NCI-H510A treated with DMSO at 0.1 percent for 48 hours (cell line): ENCODE measurements around the gene DHX36.

Source experiments
- DNase-seq: peaks from one replicate; lab custom pipeline; 2025; lab: John Stamatoyannopoulos, UW

Gene DHX36

GRCh38 chr3:154323891-154324738 is at the start of gene DHX36:
Gene DHX36, minus strand, starts transcription at chr3:154324487. Its CDS starts 71 bp downstream, at chr3:154324416.
- DNase-seq = peak; percentile 82

DNA sequence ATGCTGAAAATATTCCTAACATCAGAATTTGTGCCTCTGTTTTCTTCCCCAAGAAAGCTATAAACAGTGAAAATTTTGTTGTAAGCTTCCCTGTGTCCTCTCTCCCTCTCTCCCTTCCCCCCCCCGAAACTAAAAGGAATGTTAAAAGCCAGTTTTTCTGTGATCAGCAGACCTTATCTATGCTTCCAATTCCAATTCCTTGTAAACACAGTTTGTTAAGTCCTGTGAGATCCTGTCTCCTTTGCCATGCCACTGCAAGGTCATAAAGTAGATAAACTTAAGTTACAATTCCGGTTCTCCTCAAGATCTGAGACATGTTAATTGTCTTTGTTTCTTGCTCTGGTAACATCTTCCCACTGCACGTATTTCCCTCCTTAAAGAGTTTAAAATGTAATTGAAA is 42.9 kb upstream of the DHX36 start:
- DNase-seq = no peak

DNA sequence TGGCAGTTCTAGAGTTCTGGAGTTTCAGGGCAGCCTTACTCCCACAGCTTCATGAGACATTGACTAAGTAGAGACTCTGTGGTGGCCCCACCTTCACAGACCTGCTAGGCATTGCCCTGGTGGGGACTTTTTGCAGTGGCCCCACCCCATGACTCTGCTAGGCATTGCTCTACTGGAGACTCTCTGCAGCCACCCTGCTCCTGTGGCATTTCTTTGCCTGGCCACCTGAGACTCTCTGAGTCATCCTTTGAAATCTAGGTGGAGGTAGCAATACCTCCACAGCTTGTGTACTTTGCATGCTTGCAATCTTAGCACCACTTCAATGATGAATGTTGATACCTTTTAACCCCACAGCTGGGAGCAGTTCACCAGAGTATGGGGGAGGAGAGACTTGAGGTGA is 40.6 kb upstream of the DHX36 start:
- no peak for DNase-seq

GRCh38 chr3:154361099-154361498 is 36.8 kb upstream of the DHX36 start:
- no peak for DNase-seq

DNA sequence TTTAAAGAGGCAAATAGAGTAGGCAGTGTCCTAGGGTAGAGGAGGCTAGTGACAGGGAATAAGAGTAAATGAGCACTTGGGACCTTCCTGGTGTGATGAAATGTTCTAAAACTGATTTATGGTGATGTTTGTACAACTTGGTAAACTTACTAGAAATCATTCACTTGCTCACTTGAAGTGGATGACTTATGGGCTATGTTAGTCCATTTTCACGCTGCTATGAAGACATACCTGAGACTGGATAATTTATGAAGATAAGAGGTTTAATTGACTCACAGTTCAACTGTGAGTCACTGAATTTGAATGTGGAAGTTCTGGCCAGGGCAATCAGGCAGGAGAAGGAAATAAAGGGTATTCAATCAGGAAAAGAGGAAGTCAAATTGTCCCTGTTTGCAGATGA is 31.7 kb upstream of the DHX36 start:
- no peak for DNase-seq

DNA sequence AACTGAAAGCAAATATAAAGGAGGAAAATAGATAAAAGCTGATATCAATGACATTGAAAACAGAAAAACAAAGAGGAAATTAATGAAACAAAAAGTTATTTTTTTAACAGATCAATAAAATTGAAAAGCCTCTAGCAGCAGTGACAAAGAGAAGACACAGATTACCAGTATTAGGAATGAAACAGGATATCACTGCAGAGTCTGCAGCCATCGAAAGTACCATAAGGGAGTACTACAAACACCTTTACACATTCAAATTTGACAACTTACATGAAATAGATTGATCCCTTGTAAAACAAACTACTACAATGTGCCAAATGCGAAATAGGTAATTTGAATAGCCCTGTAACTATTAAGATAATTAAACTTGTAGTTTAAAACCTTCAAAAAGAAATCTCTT is 24.9 kb upstream of the DHX36 start:
- no peak for DNase-seq

DNA sequence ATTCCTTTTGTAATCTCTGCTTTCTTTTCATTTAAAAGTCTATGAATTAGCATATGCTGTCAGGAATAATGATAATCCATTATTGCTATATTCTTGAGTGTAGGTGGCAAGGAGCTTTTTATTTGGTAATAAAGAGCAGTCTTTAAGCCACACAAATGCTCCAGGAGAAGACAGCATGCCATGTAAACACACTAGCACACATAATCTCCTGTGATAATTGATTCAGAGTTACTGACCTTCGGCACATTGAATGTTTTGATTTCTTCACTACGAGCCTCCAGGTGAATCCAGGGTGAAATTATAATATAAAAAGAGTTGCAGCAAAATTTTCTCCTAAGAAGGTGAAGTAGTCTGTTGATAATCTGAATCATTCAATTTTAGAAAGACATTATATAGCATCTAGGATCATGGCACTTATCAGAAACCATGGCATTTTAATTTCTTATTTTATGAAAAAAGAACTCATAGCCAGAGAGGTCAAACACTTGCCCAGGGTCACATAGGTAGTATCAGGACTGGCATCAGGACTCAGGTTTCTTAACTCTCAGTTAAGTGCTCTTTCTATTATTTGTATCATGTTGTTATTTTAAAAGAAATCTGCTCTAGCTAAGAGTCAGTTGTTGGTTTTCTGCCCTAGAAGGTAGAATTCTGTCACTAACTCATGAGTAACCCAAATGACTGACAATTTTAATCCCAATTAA is 21.3 kb upstream of the DHX36 start:
- no peak for DNase-seq

DNA sequence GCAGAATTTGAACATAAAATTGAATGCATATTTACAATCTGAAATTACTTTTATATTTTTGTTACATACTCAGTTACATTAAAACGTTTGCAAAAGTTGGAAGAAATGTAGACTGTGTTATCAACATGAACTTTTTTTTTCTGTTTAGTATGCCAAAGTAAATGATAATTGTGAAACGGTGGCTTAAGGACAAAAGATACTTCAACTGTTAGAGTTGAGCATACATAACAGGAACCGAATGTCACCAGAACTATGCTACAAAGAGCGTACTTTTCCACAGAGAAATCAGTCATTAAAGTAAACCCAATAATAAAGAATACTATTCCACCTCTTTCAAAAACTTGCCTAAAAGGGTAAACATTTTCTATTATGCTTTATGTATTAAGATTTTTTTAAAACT is 14.3 kb upstream of the DHX36 start:
- DNase-seq = no peak

DNA sequence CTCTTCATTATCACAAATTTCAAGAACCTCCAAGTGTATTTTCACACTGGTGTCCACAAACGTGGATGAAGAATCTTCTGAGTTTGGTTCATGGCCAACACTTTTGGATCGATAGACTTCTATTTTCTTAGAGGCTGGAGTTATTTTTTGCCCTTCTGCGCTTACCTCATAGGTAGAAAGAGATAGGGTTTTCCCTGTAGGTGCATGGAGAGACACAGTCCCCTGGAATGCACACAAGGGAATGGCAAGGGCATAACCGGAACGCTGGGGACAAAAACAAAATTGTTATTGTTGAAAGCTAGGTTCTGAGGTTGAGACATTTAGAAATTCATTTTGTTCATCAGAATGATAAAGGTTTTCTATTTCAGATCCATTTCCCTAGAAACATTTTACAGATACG is 13.7 kb upstream of the DHX36 start:
- no peak for DNase-seq

DNA sequence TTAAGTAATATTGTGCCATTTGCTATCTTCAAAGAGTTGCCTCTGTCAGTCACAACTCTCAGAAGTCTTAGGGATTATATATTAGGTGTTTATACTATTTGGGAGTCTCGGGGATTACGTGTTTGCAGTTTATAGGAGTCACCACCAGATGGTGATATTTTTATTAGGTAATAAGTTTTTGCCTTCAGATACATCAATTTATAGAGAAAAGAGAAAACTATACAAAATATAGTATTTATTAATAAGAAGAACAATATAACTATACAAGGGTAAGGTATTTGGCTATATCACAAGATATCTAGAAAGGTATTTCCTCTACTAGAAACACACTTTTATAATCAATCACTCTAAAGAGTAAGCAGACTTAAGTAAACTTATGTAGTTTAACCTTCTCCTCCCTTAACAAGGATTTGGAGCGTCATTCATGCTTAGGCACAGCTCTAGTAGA is 10.7 kb upstream of the DHX36 start:
- peak; percentile 41 for DNase-seq

DNA sequence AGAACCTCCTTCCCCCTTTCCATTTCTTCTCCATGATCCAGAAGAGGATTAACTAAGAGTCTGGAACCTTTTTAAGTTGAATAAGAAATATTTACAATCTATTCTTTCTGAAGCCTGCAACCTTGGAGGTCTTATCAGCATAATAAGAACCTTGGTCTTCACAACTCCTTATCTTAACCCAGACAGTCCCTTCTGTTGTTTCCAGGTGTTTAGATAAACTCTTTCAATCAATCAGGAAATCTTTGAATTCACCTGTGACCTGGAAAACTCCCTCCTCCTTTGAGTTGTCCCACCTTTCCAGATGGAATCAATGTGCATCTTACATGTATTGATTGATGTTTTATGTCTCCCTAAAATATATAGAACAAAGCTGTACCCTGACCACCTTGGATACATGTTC is 3.6 kb upstream of the DHX36 start:
- no peak for DNase-seq

- no peak for DNase-seq
These were observed 632 bp upstream of the DHX36 start for GRCh38 chr3:154324919-154325318.

- DNase-seq = no peak
These were observed 7.1 kb downstream of the DHX36 start for GRCh38 chr3:154316974-154317767.

- DNase-seq = no peak
These were observed 10.1 kb downstream of the DHX36 start for GRCh38 chr3:154314152-154314551.

DNA sequence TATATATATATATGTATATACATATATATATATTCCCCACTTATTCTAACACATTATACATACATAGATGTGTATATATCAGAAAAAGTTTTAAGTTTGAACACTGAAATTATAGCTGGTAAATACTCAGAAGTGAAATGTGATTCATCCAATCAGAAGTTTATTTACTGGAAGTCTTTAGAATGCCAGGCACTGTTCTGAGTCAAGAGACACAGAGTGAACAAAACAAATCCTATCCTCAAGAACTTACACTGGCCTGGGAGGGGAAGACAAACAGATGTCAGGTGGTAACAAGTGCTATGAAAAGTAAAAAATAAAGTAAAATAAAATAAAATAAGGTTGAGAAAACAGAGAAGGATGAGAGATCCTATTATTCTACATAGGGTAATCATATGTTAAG is 13.4 kb downstream of the DHX36 start:
- no peak for DNase-seq

- DNase-seq = no peak
These were observed 16.9 kb downstream of the DHX36 start for GRCh38 chr3:154307363-154307762.

DNA sequence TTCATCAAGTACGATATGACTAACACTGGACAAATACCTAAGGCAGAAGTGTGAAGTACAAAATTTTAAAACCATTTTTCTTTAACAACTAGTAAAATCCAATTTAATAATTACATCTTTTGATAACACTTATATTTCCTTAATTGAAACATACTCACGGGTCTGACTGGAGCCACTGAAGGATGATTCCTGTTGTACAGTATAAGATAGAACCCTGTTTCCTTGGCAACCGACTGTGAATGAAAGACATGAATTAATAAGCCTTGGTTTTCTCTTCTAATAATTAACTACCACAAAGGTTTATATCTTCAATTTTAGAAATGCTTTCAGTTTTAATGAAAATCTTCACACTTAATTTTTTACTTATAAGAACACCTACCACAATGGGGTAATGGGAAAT is 19.4 kb downstream of the DHX36 start:
- DNase-seq = no peak

GRCh38 chr3:154304116-154304786 is 20.0 kb downstream of the DHX36 start:
- no peak for DNase-seq

GRCh38 chr3:154301561-154301960 is 22.7 kb downstream of the DHX36 start:
- DNase-seq = no peak

- DNase-seq = no peak
These were observed 30.3 kb downstream of the DHX36 start for GRCh38 chr3:154294016-154294415.

- no peak for DNase-seq
These were observed 34.1 kb downstream of the DHX36 start for GRCh38 chr3:154290187-154290586.

GRCh38 chr3:154285221-154285620 is 39.1 kb downstream of the DHX36 start:
- no peak for DNase-seq
